Measurements from ENCODE around the gene CCNQ.

Gene CCNQ

GRCh38 chrX:153635388-153635787, 36.4 kb upstream of the CCNQ start:
- no peaks in the 10 kb centered on the region for H3K27me3 ChIP-seq (ENCODE audit: insufficient read depth, low read length, poor library complexity, severe bottlenecking)
- H3K79me2 ChIP-seq (ENCODE audit: insufficient read depth, low read length), result no peaks in the 10 kb centered on the region
- H3K4me3 ChIP-seq (ENCODE audit: low read length, poor library complexity, severe bottlenecking), result no peak overlapping the region
- H3K9me3 ChIP-seq (ENCODE audit: insufficient read depth, low read depth, low read length), result no peaks in the 10 kb centered on the region
- no peak overlapping the region for H3K4me2 ChIP-seq (ENCODE audit: low read depth, low read length, poor library complexity, severe bottlenecking)
- TF ChIP-seq CTCF (conservative IDR thresholded peaks at IDR 0.05; ENCODE audit: low read length) (no peak), EZH2phosphoT487 (IDR thresholded peaks at IDR 0.05; ENCODE audit: borderline replicate concordance) (no peak)
- no peaks in the 10 kb centered on the region for H3K4me1 ChIP-seq (ENCODE audit: insufficient read depth, low read length, poor library complexity, severe bottlenecking)
- no peaks in the 10 kb centered on the region for H3K36me3 ChIP-seq (ENCODE audit: insufficient read depth, low read length)
- H3F3A ChIP-seq (ENCODE audit: low read depth), result no peaks in the 10 kb centered on the region
- no peak overlapping the region for H2AFZ ChIP-seq (ENCODE audit: low read length)
- H4K20me1 ChIP-seq (ENCODE audit: insufficient read depth, low read length, poor library complexity, severe bottlenecking), result no peaks in the 10 kb centered on the region
- no peak overlapping the region for H3K9ac ChIP-seq (ENCODE audit: low read depth, low read length, poor library complexity, severe bottlenecking)
- H3K9me2 ChIP-seq (replicated peaks; ENCODE audit: low read depth, low read length), result no peaks in the 10 kb centered on the region

- H3K4me3 ChIP-seq (ENCODE audit: low read length, poor library complexity, severe bottlenecking), result no peak overlapping the region
- H3K4me2 ChIP-seq (ENCODE audit: low read depth, low read length, poor library complexity, severe bottlenecking), result no peak overlapping the region
- no peaks in the 10 kb centered on the region for H3K27me3 ChIP-seq (ENCODE audit: insufficient read depth, low read length, poor library complexity, severe bottlenecking)
- no peaks in the 10 kb centered on the region for H3K4me1 ChIP-seq (ENCODE audit: insufficient read depth, low read length, poor library complexity, severe bottlenecking)
- no peaks in the 10 kb centered on the region for H4K20me1 ChIP-seq (ENCODE audit: insufficient read depth, low read length, poor library complexity, severe bottlenecking)
- no peak for TF ChIP-seq CTCF (conservative IDR thresholded peaks at IDR 0.05; ENCODE audit: low read length)
- H2AFZ ChIP-seq (ENCODE audit: low read length), result no peak overlapping the region
- no peak overlapping the region for H3K9ac ChIP-seq (ENCODE audit: low read depth, low read length, poor library complexity, severe bottlenecking)
- no peaks in the 10 kb centered on the region for H3K79me2 ChIP-seq (ENCODE audit: insufficient read depth, low read length)
- H3K36me3 ChIP-seq (ENCODE audit: insufficient read depth, low read length), result no peaks in the 10 kb centered on the region
- no peaks in the 10 kb centered on the region for H3F3A ChIP-seq (ENCODE audit: low read depth)
- H3K9me3 ChIP-seq (ENCODE audit: insufficient read depth, low read depth, low read length), result no peaks in the 10 kb centered on the region
- H3K9me2 ChIP-seq (replicated peaks; ENCODE audit: low read depth, low read length), result no peaks in the 10 kb centered on the region
These were observed 35.9 kb upstream of the CCNQ start for GRCh38 chrX:153634832-153635231.

DNA sequence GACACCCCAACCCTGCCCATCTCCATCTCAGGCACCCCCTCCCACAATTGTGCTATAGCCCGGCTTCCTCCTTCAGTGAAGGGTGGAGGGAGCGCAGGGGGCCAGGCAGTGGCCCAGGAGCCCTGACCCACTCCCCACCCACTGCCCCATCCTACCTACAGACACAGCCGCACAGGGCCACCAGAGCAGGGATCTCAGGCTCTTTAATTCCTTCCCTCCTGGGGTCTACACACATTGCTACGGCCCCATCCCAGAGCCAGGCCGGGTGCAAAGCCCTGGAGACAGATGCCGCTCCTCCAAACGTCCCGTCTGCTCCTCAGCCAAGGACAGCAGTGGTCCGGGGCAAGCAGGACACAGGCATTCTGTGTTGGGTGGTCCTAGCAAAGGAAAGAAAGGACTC, 35.3 kb upstream of the CCNQ start:
- no peak overlapping the region for H3K4me3 ChIP-seq (ENCODE audit: low read length, poor library complexity, severe bottlenecking)
- no peaks in the 10 kb centered on the region for H3K9me2 ChIP-seq (replicated peaks; ENCODE audit: low read depth, low read length)
- no peak overlapping the region for H3K4me2 ChIP-seq (ENCODE audit: low read depth, low read length, poor library complexity, severe bottlenecking)
- H2AFZ ChIP-seq (ENCODE audit: low read length), result no peak overlapping the region
- no peaks in the 10 kb centered on the region for H3K27me3 ChIP-seq (ENCODE audit: insufficient read depth, low read length, poor library complexity, severe bottlenecking)
- H3K36me3 ChIP-seq (ENCODE audit: insufficient read depth, low read length), result no peaks in the 10 kb centered on the region
- H3K4me1 ChIP-seq (ENCODE audit: insufficient read depth, low read length, poor library complexity, severe bottlenecking), result no peaks in the 10 kb centered on the region
- no peaks in the 10 kb centered on the region for H3F3A ChIP-seq (ENCODE audit: low read depth)
- H4K20me1 ChIP-seq (ENCODE audit: insufficient read depth, low read length, poor library complexity, severe bottlenecking), result no peaks in the 10 kb centered on the region
- H3K9me3 ChIP-seq (ENCODE audit: insufficient read depth, low read depth, low read length), result no peaks in the 10 kb centered on the region
- H3K9ac ChIP-seq (ENCODE audit: low read depth, low read length, poor library complexity, severe bottlenecking), result no peak overlapping the region
- H3K79me2 ChIP-seq (ENCODE audit: insufficient read depth, low read length), result no peaks in the 10 kb centered on the region
- no peak for TF ChIP-seq EZH2phosphoT487 (IDR thresholded peaks at IDR 0.05; ENCODE audit: borderline replicate concordance)
- TF ChIP-seq CTCF (conservative IDR thresholded peaks at IDR 0.05; ENCODE audit: low read length), result no peak
